NCI-H446 treated with DMSO at 0.1 percent for 48 hours (cell line): ENCODE results near the gene KRTAP3-2.

Experiments used
- DNase-seq: peaks from one replicate; lab custom pipeline; 2025; lab: John Stamatoyannopoulos, UW

Gene KRTAP3-2

GRCh38 chr17:41010441-41010840, 10.7 kb upstream of the KRTAP3-2 start:
- no peak for DNase-seq

GRCh38 chr17:41009936-41010335, 10.2 kb upstream of the KRTAP3-2 start:
- DNase-seq: no peak

- DNase-seq: no peak
Observed at GRCh38 chr17:41009301-41009760, 9.6 kb upstream of the KRTAP3-2 start.

- DNase-seq: no peak
Observed at GRCh38 chr17:41008811-41009210, 9.1 kb upstream of the KRTAP3-2 start, which contains the start of gene KRTAP3-1. TSS of gene KRTAP3-1 (minus strand) at chr17:41009128. CDS start at chr17:41009074, 54 bp downstream.

GRCh38 chr17:41004397-41004796, 4.7 kb upstream of the KRTAP3-2 start:
- no peak for DNase-seq

- no peak for DNase-seq
Observed at GRCh38 chr17:41003926-41004325, 4.2 kb upstream of the KRTAP3-2 start.

GRCh38 chr17:41002814-41003213, 3.1 kb upstream of the KRTAP3-2 start:
- no peak for DNase-seq

GRCh38 chr17:41001795-41002194, 2.1 kb upstream of the KRTAP3-2 start:
- no peak for DNase-seq

GRCh38 chr17:40997361-40997760, 2.3 kb downstream of the KRTAP3-2 start:
- DNase-seq: no peak

GRCh38 chr17:40996829-40997228, 2.9 kb downstream of the KRTAP3-2 start:
- DNase-seq: no peak

- no peak for DNase-seq
Observed at GRCh38 chr17:40995116-40995515, 4.6 kb downstream of the KRTAP3-2 start.

GRCh38 chr17:40993839-40994238, 5.9 kb downstream of the KRTAP3-2 start, which contains the start of gene KRTAP3-3:
TSS of gene KRTAP3-3 (minus strand) at chr17:40994164. CDS start at chr17:40994097, 67 bp downstream.
- DNase-seq: no peak

- DNase-seq: no peak
Observed at GRCh38 chr17:40993084-40993483, 6.6 kb downstream of the KRTAP3-2 start.

GRCh38 chr17:40992666-40993065, 7.0 kb downstream of the KRTAP3-2 start:
- DNase-seq: no peak

- no peak for DNase-seq
Observed at GRCh38 chr17:40986920-40987319, 12.8 kb downstream of the KRTAP3-2 start.

- no peak for DNase-seq
Observed at GRCh38 chr17:40984226-40984625, 15.5 kb downstream of the KRTAP3-2 start, which contains the start of gene KRT40. TSS of gene KRT40 (minus strand) at chr17:40984326. CDS start at chr17:40984273, 53 bp downstream.

- DNase-seq: no peak
Observed at GRCh38 chr17:40981115-40981514, 18.6 kb downstream of the KRTAP3-2 start.

- DNase-seq: no peak
Observed at GRCh38 chr17:40980596-40980995, 19.1 kb downstream of the KRTAP3-2 start.

GRCh38 chr17:40980117-40980516, 19.6 kb downstream of the KRTAP3-2 start:
- no peak for DNase-seq

GRCh38 chr17:40978575-40979151, 21.0 kb downstream of the KRTAP3-2 start:
- no peak for DNase-seq

- no peak for DNase-seq
Observed at GRCh38 chr17:40975516-40975915, 24.2 kb downstream of the KRTAP3-2 start.

- no peak for DNase-seq
Observed at GRCh38 chr17:40974366-40974765, 25.3 kb downstream of the KRTAP3-2 start.

GRCh38 chr17:40967582-40967981, 32.1 kb downstream of the KRTAP3-2 start:
- DNase-seq: no peak

- DNase-seq: no peak
Observed at GRCh38 chr17:40966848-40967247, 32.9 kb downstream of the KRTAP3-2 start, which contains the start of gene KRT39. TSS of gene KRT39 (minus strand) at chr17:40966948. CDS start at chr17:40966856, 92 bp downstream.
